Measurements from ENCODE around the gene ACP4. TPM values are rescaled to one million over a fixed set of nuclear protein-coding genes. Genes with fewer than 3 reads are reported as not detected.
"Not testable (repeated sequence)": the region's sequence is repeated elsewhere in the genome, so short reads cannot be mapped to it uniquely, and the experiment has no call there.

Gene ACP4
- total and polyA plus RNA-seq, 2 experiments from 2014 or later = not detected

- H3K4me2 ChIP-seq; H2AFZ ChIP-seq; H3K36me3 ChIP-seq (ENCODE audit: insufficient read depth); H3K4me3 Mint-ChIP-seq; H4K20me1 ChIP-seq (replicated peaks; ENCODE audit: insufficient read depth); H3K4me1 ChIP-seq (ENCODE audit: insufficient read depth); H3F3A ChIP-seq (replicated peaks; ENCODE audit: low read depth); ATAC-seq; H3K4me1 Mint-ChIP-seq; H3K9me2 ChIP-seq (ENCODE audit: insufficient read depth); H3K27me3 Mint-ChIP-seq (ENCODE audit: insufficient read depth, low read depth, poor library complexity); H3K4me3 ChIP-seq; H3K27me3 ChIP-seq (ENCODE audit: insufficient read depth); H3K79me2 ChIP-seq (replicated peaks; ENCODE audit: insufficient read depth); H3K27ac Mint-ChIP-seq; DNase-seq (ENCODE audit: low spot score); H3K27ac ChIP-seq (ENCODE audit: low read depth): not testable (repeated sequence)
- Mint-ChIP-seq H3K36me3 (ENCODE audit: low read depth) (peaks cover 26% of the 10 kb centered on the region), H3K9me3 (peaks cover 91% of the 10 kb centered on the region)
Measured at GRCh38 chr19:50766746-50767145, 23.5 kb upstream of the ACP4 start.

GRCh38 chr19:50767263-50767662 is 23.0 kb upstream of the ACP4 start:
- not testable (repeated sequence) for H3K79me2 ChIP-seq (replicated peaks; ENCODE audit: insufficient read depth); H3K27me3 Mint-ChIP-seq (ENCODE audit: insufficient read depth, low read depth, poor library complexity); H3K9me2 ChIP-seq (ENCODE audit: insufficient read depth); DNase-seq (ENCODE audit: low spot score); H3K27ac ChIP-seq (ENCODE audit: low read depth); H3K27me3 ChIP-seq (ENCODE audit: insufficient read depth); H3K27ac Mint-ChIP-seq; H4K20me1 ChIP-seq (replicated peaks; ENCODE audit: insufficient read depth); H3K36me3 ChIP-seq (ENCODE audit: insufficient read depth); H2AFZ ChIP-seq; H3K4me3 ChIP-seq; H3K4me1 ChIP-seq (ENCODE audit: insufficient read depth); H3F3A ChIP-seq (replicated peaks; ENCODE audit: low read depth); H3K4me1 Mint-ChIP-seq; H3K4me2 ChIP-seq; ATAC-seq; H3K4me3 Mint-ChIP-seq
- Mint-ChIP-seq H3K9me3 (peaks cover 90% of the 10 kb centered on the region), H3K36me3 (ENCODE audit: low read depth) (peaks cover 26% of the 10 kb centered on the region)

GRCh38 chr19:50768277-50768676 is 21.9 kb upstream of the ACP4 start:
- no peak for ATAC-seq
- TF ChIP-seq ZNF114 (CRISPR knock-in tag; IDR thresholded peaks at IDR 0.05) (no peak), JUNB (IDR thresholded peaks at IDR 0.05; ENCODE audit: unreplicated experiment) (no peak), CREB1 (CRISPR knock-in tag; IDR thresholded peaks at IDR 0.05; ENCODE audit: low read depth) (no peak), ZNF462 (CRISPR knock-in tag; IDR thresholded peaks at IDR 0.05) (no peak), CTCF (conservative IDR thresholded peaks at IDR 0.05; ENCODE audit: low read depth in 2 of 2) (no peak), NANOG (IDR thresholded peaks at IDR 0.05; ENCODE audit: borderline replicate concordance) (no peak), ZNF331 (CRISPR knock-in tag; IDR thresholded peaks at IDR 0.05; ENCODE audit: low read depth) (no peak), POLR2AphosphoS5 (IDR thresholded peaks at IDR 0.05; ENCODE audit: low read depth) (no peak), EZH2phosphoT487 (IDR thresholded peaks at IDR 0.05; ENCODE audit: unreplicated experiment) (no peak)

More at GRCh38 chr19:50768277-50768676, 21.9 kb upstream of the ACP4 start:
- Histone ChIP-seq H3K4me2 (no peak overlapping the region), H2AFZ (no peak overlapping the region), H3K4me3 (no peak overlapping the region), H3F3A (replicated peaks; ENCODE audit: low read depth) (no peaks in the 10 kb centered on the region), H4K20me1 (replicated peaks; ENCODE audit: insufficient read depth) (no peaks in the 10 kb centered on the region), H3K9me2 (ENCODE audit: insufficient read depth) (no peaks in the 10 kb centered on the region), H3K27me3 (ENCODE audit: insufficient read depth) (no peaks in the 10 kb centered on the region), H3K4me1 (ENCODE audit: insufficient read depth) (no peaks in the 10 kb centered on the region), H3K27ac (ENCODE audit: low read depth) (no peak overlapping the region), H3K79me2 (replicated peaks; ENCODE audit: insufficient read depth) (no peaks in the 10 kb centered on the region), H3K36me3 (ENCODE audit: insufficient read depth) (no peaks in the 10 kb centered on the region)
- H3K27ac Mint-ChIP-seq = no peak overlapping the region
- peaks cover 95% of the 10 kb centered on the region for H3K9me3 Mint-ChIP-seq
- no peaks in the 10 kb centered on the region; the same call in 2 of the 3 replicates for H3K4me1 Mint-ChIP-seq
- H3K4me3 Mint-ChIP-seq = no peak overlapping the region
- peaks cover 1% of the 10 kb centered on the region for H3K27me3 Mint-ChIP-seq (ENCODE audit: insufficient read depth, low read depth, poor library complexity)
- no peak for DNase-seq (ENCODE audit: low spot score)
- H3K36me3 Mint-ChIP-seq (ENCODE audit: low read depth) = peaks cover 26% of the 10 kb centered on the region

Data from GM23338 (cell line).